SK-N-SH (cell line): ENCODE data around the gene CMTM8.

Experiments
- CTCF ChIP-seq: fragments of 200-600 bp; sonication (generic); IDR thresholded peaks from 2 replicates; pipeline ENCODE4 v1.6.1; 2017; ENCODE audit warnings: antibody characterized with exemption, mild to moderate bottlenecking, moderate library complexity
- ELF1 ChIP-seq: IDR thresholded peaks from 2 replicates; pipeline ENCODE4 v1.4.0; 2012
- EP300 ChIP-seq, 2 experiments: IDR thresholded peaks; 2 replicates each; pipeline versions ENCODE4 v1.4.0 to v1.6.1; 2012; ENCODE audit warnings: borderline replicate concordance in 1 of 2, low read depth in 1 of 2, low read length in 1 of 2
- EZH2phosphoT487 ChIP-seq: fragments of 200-600 bp; sonication (generic); IDR thresholded peaks from 2 replicates; pipeline ENCODE4 v1.6.1; 2017; ENCODE audit warnings: low read depth, mixed run types, mild to moderate bottlenecking, antibody characterized with exemption, moderate library complexity, borderline replicate concordance
- FOXM1 ChIP-seq: IDR thresholded peaks from 2 replicates; pipeline ENCODE4 v1.4.0; 2012; ENCODE audit warnings: low read depth, mild to moderate bottlenecking
- JUND ChIP-seq: IDR thresholded peaks from 2 replicates; pipeline ENCODE4 v1.4.0; 2012
- RAD21 ChIP-seq: IDR thresholded peaks from 2 replicates; pipeline ENCODE4 v1.6.1; 2012; ENCODE audit warnings: mild to moderate bottlenecking, low read length
- RCOR1 ChIP-seq: fragments of 150-350 bp; IDR thresholded peaks from 2 replicates; pipeline ENCODE4 v1.6.1; 2017; ENCODE audit warnings: antibody characterized with exemption, low read length
- RFX5 ChIP-seq: IDR thresholded peaks from 2 replicates; pipeline ENCODE4 v1.6.1; 2012; ENCODE audit warnings: mild to moderate bottlenecking, improper control_type of control experiment, low read length
- RXRA ChIP-seq: IDR thresholded peaks from 2 replicates; pipeline ENCODE4 v1.4.0; 2012; ENCODE audit warnings: low read depth, mild to moderate bottlenecking, borderline replicate concordance
- SMC3 ChIP-seq: IDR thresholded peaks from 2 replicates; pipeline ENCODE4 v1.6.1; 2012; ENCODE audit warnings: low read depth, low read length, improper control_type of control experiment
- TCF12 ChIP-seq: IDR thresholded peaks from 2 replicates; pipeline ENCODE4 v1.4.0; 2012
- YY1 ChIP-seq: IDR thresholded peaks from 2 replicates; pipeline ENCODE4 v1.4.0; 2012; ENCODE audit warnings: low read depth, mild to moderate bottlenecking

- no peak for TF ChIP-seq RCOR1
- TF ChIP-seq RAD21 = no peak
- no peak for TF ChIP-seq JUND
- TF ChIP-seq SMC3 = no peak
- TF ChIP-seq RFX5 = no peak
- TF ChIP-seq CTCF = no peak
- no peak for TF ChIP-seq ELF1
- no peak for TF ChIP-seq YY1
- TF ChIP-seq TCF12 = no peak
- TF ChIP-seq RXRA = no peak
- no peak for TF ChIP-seq EZH2phosphoT487
- TF ChIP-seq FOXM1 = no peak
- TF ChIP-seq EP300 (IDR thresholded peaks at IDR 0.05; ENCODE audit: borderline replicate concordance in 1 of 2, low read depth in 1 of 2, low read length in 1 of 2) = no peak
Measured at GRCh38 chr3:32405155-32405554, 166.7 kb downstream of the CMTM8 start.
